ENCODE data around the gene IZUMO2. TPM values are rescaled to one million over a fixed set of nuclear protein-coding genes. Genes with fewer than 3 reads are reported as not detected.

Gene IZUMO2
- total RNA-seq, 1 donor from 2014 or later: not detected

- Mint-ChIP-seq H3K4me3 (no peak overlapping the region), H3K36me3 (ENCODE audit: low read depth) (no peaks in the 10 kb centered on the region), H3K4me1 (no peaks in the 10 kb centered on the region), H3K27me3 (ENCODE audit: low read depth) (peaks cover 81% of the 10 kb centered on the region), H3K9me3 (no peaks in the 10 kb centered on the region), H3K27ac (ENCODE audit: unreplicated experiment) (no peak overlapping the region)
- no peak for DNase-seq (ENCODE audit: low read depth, low spot score)
- TF ChIP-seq CTCF (conservative IDR thresholded peaks at IDR 0.05): no peak
Observed at GRCh38 chr19:50195224-50195623, 32.1 kb upstream of the IZUMO2 start.

GRCh38 chr19:50192463-50193211 lies 29.6 kb upstream of the IZUMO2 start:
- Mint-ChIP-seq H3K9me3 (no peaks in the 10 kb centered on the region), H3K4me1 (no peaks in the 10 kb centered on the region), H3K27me3 (ENCODE audit: low read depth) (peaks cover 74% of the 10 kb centered on the region), H3K27ac (ENCODE audit: unreplicated experiment) (no peak overlapping the region), H3K36me3 (ENCODE audit: low read depth) (no peaks in the 10 kb centered on the region), H3K4me3 (no peak overlapping the region)
- TF ChIP-seq CTCF (conservative IDR thresholded peaks at IDR 0.05): no peak
- no peak for DNase-seq (ENCODE audit: low read depth, low spot score)

- Mint-ChIP-seq H3K36me3 (ENCODE audit: low read depth) (no peaks in the 10 kb centered on the region), H3K4me1 (no peaks in the 10 kb centered on the region), H3K27me3 (ENCODE audit: low read depth) (peaks cover 62% of the 10 kb centered on the region), H3K4me3 (no peak overlapping the region), H3K9me3 (no peaks in the 10 kb centered on the region), H3K27ac (ENCODE audit: unreplicated experiment) (no peak overlapping the region)
- TF ChIP-seq CTCF (conservative IDR thresholded peaks at IDR 0.05): no peak
- no peak for DNase-seq (ENCODE audit: low read depth, low spot score)
Observed at GRCh38 chr19:50191216-50191615, 28.1 kb upstream of the IZUMO2 start.

- no peaks in the 10 kb centered on the region for H3K36me3 Mint-ChIP-seq (ENCODE audit: low read depth)
- no peak for DNase-seq (ENCODE audit: low read depth, low spot score)
- TF ChIP-seq CTCF (conservative IDR thresholded peaks at IDR 0.05): no peak
- H3K27me3 Mint-ChIP-seq (ENCODE audit: low read depth): peaks cover 55% of the 10 kb centered on the region
- H3K4me1 Mint-ChIP-seq: no peaks in the 10 kb centered on the region
- no peak overlapping the region for H3K27ac Mint-ChIP-seq (ENCODE audit: unreplicated experiment)
- H3K4me3 Mint-ChIP-seq: no peak overlapping the region
- no peaks in the 10 kb centered on the region for H3K9me3 Mint-ChIP-seq
Observed at GRCh38 chr19:50190439-50190891, 27.4 kb upstream of the IZUMO2 start.

- H3K27me3 Mint-ChIP-seq (ENCODE audit: low read depth): peaks cover 45% of the 10 kb centered on the region
- no peaks in the 10 kb centered on the region for H3K4me1 Mint-ChIP-seq
- no peak for DNase-seq (ENCODE audit: low read depth, low spot score)
- no peak overlapping the region for H3K27ac Mint-ChIP-seq (ENCODE audit: unreplicated experiment)
- H3K4me3 Mint-ChIP-seq: no peak overlapping the region
- no peaks in the 10 kb centered on the region for H3K36me3 Mint-ChIP-seq (ENCODE audit: low read depth)
- no peak for TF ChIP-seq CTCF (conservative IDR thresholded peaks at IDR 0.05)
- no peaks in the 10 kb centered on the region for H3K9me3 Mint-ChIP-seq
Observed at GRCh38 chr19:50189331-50189730, 26.2 kb upstream of the IZUMO2 start.

Measured in neural crest cell (in vitro differentiated cells).